Measurements from ENCODE around the gene FTH1. TPM values are rescaled to one million over a fixed set of nuclear protein-coding genes. Genes with fewer than 3 reads are reported as not detected.

The FTH1 gene
- total and polyA plus RNA-seq, 2 of the 13 experiments (the other 11 are each of a cell fraction or from before 2014, with no cell fraction given) = 607 to 760 TPM

- H3K4me1 ChIP-seq (ENCODE audit: insufficient read depth, low read length) = peaks cover 71% of the 10 kb centered on the region
- in situ Hi-C loops (cut with HindIII; ENCODE audit: extremely low pct_ligation_motif_present, low pct_unique_long_range_greater_than_20kb) = loop anchor here (5.0 kb wide), 1 partner anchor 32 kb away; no protein-coding TSS in a partner anchor
These were observed 2.6 kb upstream of the FTH1 start for GRCh38 chr11:61969838-61970662.

More at GRCh38 chr11:61969838-61970662, 2.6 kb upstream of the FTH1 start:
- ChIA-PET CTCF (ENCODE audit: low intra/inter-chr PET ratio, low total read pairs) (no interaction called here), POLR2A (interaction anchor here (3.2 to 14.8 kb wide), 11 partner anchors 7 to 83 kb away, joined by 11 to 518 read pairs (median 127); partner anchors contain the start of gene BEST1)
- H3K27ac ChIP-seq (ENCODE audit: extremely low read length, insufficient read depth, low read length) = peak overlapping the region; percentile 100
- no peak overlapping the region for H3K9ac ChIP-seq (ENCODE audit: insufficient read depth, low read depth, low read length)
- no peak overlapping the region for H2AFZ ChIP-seq (ENCODE audit: low read length)
- H3K9me3 ChIP-seq (ENCODE audit: low read length) = no peaks in the 10 kb centered on the region
- ATAC-seq = no peak
- no peak overlapping the region for H3K4me3 ChIP-seq (replicated peaks in 1 of 3; ENCODE audit: insufficient read depth in 1 of 3, low read depth in 2 of 3, low read length in 3 of 3)
- H3K27me3 ChIP-seq (ENCODE audit: control insufficient read depth in 1 of 2, insufficient read depth in 2 of 2, low read length in 2 of 2) = no peaks in the 10 kb centered on the region; a peak in 1 of 5 replicates
- peak overlapping the region; percentile 87; the same call in 1 of the 2 replicates for H3K4me2 ChIP-seq (ENCODE audit: low read depth, low read length)
- peaks cover 40% of the 10 kb centered on the region for H3K79me2 ChIP-seq (ENCODE audit: insufficient read depth, low read length)
- intact Hi-C loops (cut with micrococcal nuclease; ENCODE audit: unreplicated experiment) = no loop called here
- H4K20me1 ChIP-seq (ENCODE audit: insufficient read depth, low read length) = peaks cover 21% of the 10 kb centered on the region
- FAIRE-seq = no peak
- TF ChIP-seq, protein P1, sequence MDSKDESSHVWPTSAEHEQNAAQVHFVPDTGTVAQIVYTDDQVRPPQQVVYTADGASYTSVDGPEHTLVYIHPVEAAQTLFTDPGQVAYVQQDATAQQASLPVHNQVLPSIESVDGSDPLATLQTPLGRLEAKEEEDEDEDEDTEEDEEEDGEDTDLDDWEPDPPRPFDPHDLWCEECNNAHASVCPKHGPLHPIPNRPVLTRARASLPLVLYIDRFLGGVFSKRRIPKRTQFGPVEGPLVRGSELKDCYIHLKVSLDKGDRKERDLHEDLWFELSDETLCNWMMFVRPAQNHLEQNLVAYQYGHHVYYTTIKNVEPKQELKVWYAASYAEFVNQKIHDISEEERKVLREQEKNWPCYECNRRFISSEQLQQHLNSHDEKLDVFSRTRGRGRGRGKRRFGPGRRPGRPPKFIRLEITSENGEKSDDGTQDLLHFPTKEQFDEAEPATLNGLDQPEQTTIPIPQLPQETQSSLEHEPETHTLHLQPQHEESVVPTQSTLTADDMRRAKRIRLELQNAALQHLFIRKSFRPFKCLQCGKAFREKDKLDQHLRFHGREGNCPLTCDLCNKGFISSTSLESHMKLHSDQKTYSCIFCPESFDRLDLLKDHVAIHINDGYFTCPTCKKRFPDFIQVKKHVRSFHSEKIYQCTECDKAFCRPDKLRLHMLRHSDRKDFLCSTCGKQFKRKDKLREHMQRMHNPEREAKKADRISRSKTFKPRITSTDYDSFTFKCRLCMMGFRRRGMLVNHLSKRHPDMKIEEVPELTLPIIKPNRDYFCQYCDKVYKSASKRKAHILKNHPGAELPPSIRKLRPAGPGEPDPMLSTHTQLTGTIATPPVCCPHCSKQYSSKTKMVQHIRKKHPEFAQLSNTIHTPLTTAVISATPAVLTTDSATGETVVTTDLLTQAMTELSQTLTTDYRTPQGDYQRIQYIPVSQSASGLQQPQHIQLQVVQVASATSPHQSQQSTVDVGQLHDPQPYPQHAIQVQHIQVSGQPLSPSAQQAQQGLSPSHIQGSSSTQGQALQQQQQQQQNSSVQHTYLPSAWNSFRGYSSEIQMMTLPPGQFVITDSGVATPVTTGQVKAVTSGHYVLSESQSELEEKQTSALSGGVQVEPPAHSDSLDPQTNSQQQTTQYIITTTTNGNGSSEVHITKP (CRISPR knock-in tag; IDR thresholded peaks at IDR 0.05; ENCODE audit: low read depth) = peak; percentile 71; the same call in 1 of the 2 replicates
- TF ChIP-seq CEBPB (IDR thresholded peaks at IDR 0.05; ENCODE audit: borderline replicate concordance, low read depth, low read length) = peak; percentile 48; the same call in 1 of the 2 replicates
- TF ChIP-seq TCF7 (IDR thresholded peaks at IDR 0.05; ENCODE audit: low read depth) = no peak
- no TSS peak for BruUV-seq (replicated peaks)
- WGBS (ENCODE audit: low lambda C conversion rate) = 96% methylated on average over 2 of the region's 2 CpGs
- DNase-seq (ENCODE audit: low spot score) = no peak
- H3K36me3 ChIP-seq (replicated peaks in 1 of 2; ENCODE audit: control insufficient read depth in 1 of 2, insufficient read depth in 2 of 2, low read length in 2 of 2) = peaks cover 4 to 12% of the 10 kb centered on the region in 2 experiments; a peak in 4 of 5 replicates

Data from HepG2 (cell line).